Tibial artery (tissue), 4 donors: Measurements from ENCODE around the gene PRR18.

ENCODE experiments used
- DNase-seq, 2 donors: peaks; one replicate each; pipeline ENCODE4 v3.0.0-alpha.2; 2019
- H3K27ac ChIP-seq, 2 donors: fragments of 200-600 bp; sonication (generic) in 1 of 2; 1 replicate in 1 of 2; 2 replicates in 1 of 2; pipeline ENCODE4 v1.5.1; 2018 to 2019; ENCODE audit warnings: mild to moderate bottlenecking in 1 of 2
- H3K27me3 ChIP-seq, 2 donors: fragments of 200-600 bp; sonication (generic) in 1 of 2; one replicate each; pipeline versions ENCODE4 v1.5.1 to v1.6.0; 2016 to 2019
- H3K36me3 ChIP-seq, 3 donors: fragments of 200-600 bp; sonication (generic) in 2 of 3; one replicate each; pipeline ENCODE4 v1.5.1; 2016 to 2019; ENCODE audit warnings: mild to moderate bottlenecking in 2 of 3
- H3K4me1 ChIP-seq, 4 donors: fragments of 200-600 bp; sonication (generic) in 2 of 4; 1 replicate in 3 of 4; 2 replicates in 1 of 4; pipeline ENCODE4 v1.5.1; 2016 to 2019
- H3K4me3 ChIP-seq, 2 donors: fragments of 200-600 bp; sonication (generic) in 1 of 2; 1 replicate in 1 of 2; 2 replicates in 1 of 2; pipeline ENCODE4 v1.5.1; 2018 to 2019; ENCODE audit warnings: mild to moderate bottlenecking in 2 of 2
- H3K9me3 ChIP-seq, 3 donors: fragments of 200-600 bp; sonication (generic) in 1 of 3; one replicate each; pipeline ENCODE4 v1.5.1; 2016 to 2019
- CTCF ChIP-seq, 2 experiments: fragments of 200-600 bp in 1 of 2; fragments of 450-650 bp in 1 of 2; IDR thresholded peaks; one replicate each; pipeline ENCODE4 v1.5.1; 2017 to 2019; ENCODE audit warnings: antibody characterized with exemption in 2 of 2, mild to moderate bottlenecking in 1 of 2, moderate library complexity in 1 of 2
- intact Hi-C: fragments of 100-400 bp; cut with DNase I; formaldehyde crosslinking; loops from one replicate; pipeline ENCODE4 v1.15.0; 2023; ENCODE audit warnings: low total_unique reads

Gene PRR18

DNA sequence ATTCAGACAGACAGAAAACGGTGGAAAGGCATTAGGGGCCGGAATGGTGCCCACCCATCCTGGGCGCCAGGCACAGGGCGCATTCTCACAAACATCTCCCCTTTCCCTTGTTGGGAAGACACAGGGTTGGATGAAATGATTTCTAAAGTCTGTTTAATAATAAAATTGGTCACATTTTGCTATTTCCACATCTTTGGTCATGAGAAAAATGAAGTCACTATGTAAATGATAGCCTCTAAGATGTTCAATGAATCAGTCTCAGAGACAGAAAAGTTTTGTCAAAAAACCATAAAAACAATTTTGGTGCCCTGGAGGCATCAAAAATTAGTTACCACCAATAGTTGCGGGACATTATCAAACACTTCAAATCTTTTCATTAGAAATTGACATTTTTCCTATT is 40.7 kb downstream of the PRR18 start:
- H3K9me3 ChIP-seq: no peaks in the 10 kb centered on the region
- no peak for TF ChIP-seq CTCF (IDR thresholded peaks at IDR 0.05)
- H3K4me3 ChIP-seq: no peak overlapping the region
- peaks cover 0 to 25% of the 10 kb centered on the region in 2 donors for H3K27me3 ChIP-seq
- H3K36me3 ChIP-seq: no peaks in the 10 kb centered on the region
- intact Hi-C loops: no loop called here
- no peak for DNase-seq
- H3K4me1 ChIP-seq: no peaks in the 10 kb centered on the region
- no peak overlapping the region for H3K27ac ChIP-seq

- Histone ChIP-seq H3K27ac (no peak overlapping the region), H3K4me1 (no peaks in the 10 kb centered on the region), H3K36me3 (no peaks in the 10 kb centered on the region), H3K9me3 (no peaks in the 10 kb centered on the region), H3K4me3 (no peak overlapping the region), H3K27me3 (peaks cover 0 to 21% of the 10 kb centered on the region in 2 donors)
- TF ChIP-seq CTCF (IDR thresholded peaks at IDR 0.05): no peak
- intact Hi-C loops: no loop called here
- DNase-seq: no peak
Observed at GRCh38 chr6:166266336-166266735, 41.9 kb downstream of the PRR18 start.

GRCh38 chr6:166262743-166263515 is 45.3 kb downstream of the PRR18 start:
- no peak overlapping the region for H3K4me3 ChIP-seq
- TF ChIP-seq CTCF (IDR thresholded peaks at IDR 0.05): no peak
- DNase-seq: no peak
- no peak overlapping the region for H3K27ac ChIP-seq
- H3K9me3 ChIP-seq: no peaks in the 10 kb centered on the region
- H3K36me3 ChIP-seq: no peaks in the 10 kb centered on the region
- H3K27me3 ChIP-seq: peaks cover 0 to 13% of the 10 kb centered on the region in 2 donors
- intact Hi-C loops: no loop called here
- H3K4me1 ChIP-seq: no peaks in the 10 kb centered on the region

GRCh38 chr6:166259296-166259977 is 48.8 kb downstream of the PRR18 start:
- Histone ChIP-seq H3K27ac (no peak overlapping the region), H3K9me3 (no peaks in the 10 kb centered on the region), H3K27me3 (peaks cover 0 to 34% of the 10 kb centered on the region in 2 donors), H3K4me1 (no peaks in the 10 kb centered on the region), H3K4me3 (no peak overlapping the region), H3K36me3 (no peaks in the 10 kb centered on the region)
- no peak for TF ChIP-seq CTCF (IDR thresholded peaks at IDR 0.05)
- intact Hi-C loops: no loop called here
- DNase-seq: peak in 1 of 2 donors; percentile 61

DNA sequence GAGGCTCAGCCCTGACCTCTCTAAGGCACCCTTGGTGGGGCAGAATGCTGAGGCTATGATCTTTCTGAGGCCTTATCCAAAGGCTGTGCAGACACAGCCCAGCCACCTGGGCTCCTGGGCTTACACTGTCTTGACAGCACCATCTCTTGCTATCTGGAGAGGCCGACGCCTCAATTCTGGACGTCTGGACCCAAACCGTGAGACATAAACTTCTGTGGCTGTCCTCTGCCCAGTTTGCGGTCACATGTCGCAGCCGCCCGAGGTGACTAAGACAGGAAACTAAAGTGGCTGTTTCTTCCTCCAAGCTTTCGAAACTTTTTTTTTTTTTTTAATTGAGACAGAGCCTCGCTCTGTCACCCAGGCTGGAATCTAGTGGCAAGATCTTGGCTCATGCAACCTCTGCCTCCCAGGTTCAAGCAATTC is 49.3 kb downstream of the PRR18 start:
- peaks cover 0 to 35% of the 10 kb centered on the region in 2 donors for H3K27me3 ChIP-seq
- no peak overlapping the region for H3K4me3 ChIP-seq
- intact Hi-C loops: no loop called here
- H3K27ac ChIP-seq: peak overlapping the region in 1 of 2 donors; percentile 7
- no peaks in the 10 kb centered on the region for H3K36me3 ChIP-seq
- DNase-seq: peak in 1 of 2 donors; percentile 74
- no peak for TF ChIP-seq CTCF (IDR thresholded peaks at IDR 0.05)
- no peaks in the 10 kb centered on the region for H3K9me3 ChIP-seq
- peaks cover 0 to 4% (median 1%) of the 10 kb centered on the region in 4 donors for H3K4me1 ChIP-seq
